Transverse colon (tissue), 3 donors: ENCODE data around the gene DHRS13.

Experiments
- CTCF ChIP-seq, 5 experiments: fragments of 200-600 bp in 3 of 5; fragments of 450-650 bp in 2 of 5; sonication (generic) in 3 of 5; IDR thresholded peaks; 1 replicate in 2 of 5; 2 replicates in 3 of 5; pipeline ENCODE4 v1.5.1; 2016 to 2017; ENCODE audit warnings: antibody characterized with exemption in 5 of 5, inconsistent platforms in 3 of 5, mild to moderate bottlenecking in 2 of 5, moderate library complexity in 1 of 5
- POLR2A ChIP-seq: fragments of 450-650 bp; IDR thresholded peaks from one replicate; pipeline ENCODE4 v1.6.1; 2016; ENCODE audit warnings: antibody characterized with exemption, mild to moderate bottlenecking, moderate library complexity

DNA sequence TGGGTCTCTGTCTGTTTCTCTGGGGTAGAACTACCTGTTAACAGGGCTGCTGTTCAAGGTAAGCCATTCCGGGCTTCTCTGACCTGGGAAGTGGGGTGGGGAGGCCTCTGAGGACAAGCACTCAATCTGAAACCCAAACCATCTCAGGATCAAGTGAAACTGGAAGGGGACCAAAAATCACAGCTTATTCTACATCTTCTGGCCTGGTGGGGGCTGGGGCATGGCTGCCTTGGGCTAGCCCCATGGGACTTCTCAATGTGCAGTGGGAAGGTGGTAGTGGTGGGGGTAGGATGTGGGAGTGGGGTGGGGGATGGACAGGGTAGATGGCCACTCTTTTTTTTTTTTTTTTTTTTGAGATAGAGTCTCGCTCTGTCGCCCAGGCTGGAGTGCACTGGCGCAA lies 10.9 kb downstream of the DHRS13 start:
- TF ChIP-seq POLR2A (no peak), CTCF (IDR thresholded peaks at IDR 0.05) (no peak)
